Measurements from ENCODE around the gene SGCD. TPM values are rescaled to one million over a fixed set of nuclear protein-coding genes. Genes with fewer than 3 reads are reported as not detected.

The SGCD gene
- total RNA-seq, 2 experiments from 2014 or later: not detected

DNA sequence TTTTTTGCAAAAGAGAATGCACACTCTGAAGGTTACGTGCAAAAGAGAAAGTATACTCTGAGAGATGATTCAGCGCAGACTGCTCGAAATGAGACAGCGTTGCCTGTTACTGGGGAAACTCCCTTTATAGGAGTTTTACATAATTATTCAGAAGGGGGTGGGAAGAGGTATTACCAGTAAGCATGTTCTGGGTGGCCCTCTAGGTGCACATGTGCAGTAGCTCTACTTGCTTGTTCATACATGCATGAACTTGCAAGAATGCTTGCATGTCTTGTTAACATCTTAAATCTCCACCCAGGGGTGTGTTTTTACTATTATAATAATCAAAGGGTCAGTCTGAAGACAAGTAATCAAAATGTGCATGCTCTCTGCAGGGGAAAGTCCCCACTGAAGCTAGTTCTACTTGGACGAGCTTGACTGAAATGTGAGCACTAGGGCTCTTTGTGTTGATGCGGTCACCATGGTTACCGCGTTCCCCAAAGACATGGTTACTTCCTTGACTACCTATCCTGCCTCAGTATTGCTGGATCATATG lies 75.5 kb downstream of the SGCD start:
- TF ChIP-seq, protein P1, sequence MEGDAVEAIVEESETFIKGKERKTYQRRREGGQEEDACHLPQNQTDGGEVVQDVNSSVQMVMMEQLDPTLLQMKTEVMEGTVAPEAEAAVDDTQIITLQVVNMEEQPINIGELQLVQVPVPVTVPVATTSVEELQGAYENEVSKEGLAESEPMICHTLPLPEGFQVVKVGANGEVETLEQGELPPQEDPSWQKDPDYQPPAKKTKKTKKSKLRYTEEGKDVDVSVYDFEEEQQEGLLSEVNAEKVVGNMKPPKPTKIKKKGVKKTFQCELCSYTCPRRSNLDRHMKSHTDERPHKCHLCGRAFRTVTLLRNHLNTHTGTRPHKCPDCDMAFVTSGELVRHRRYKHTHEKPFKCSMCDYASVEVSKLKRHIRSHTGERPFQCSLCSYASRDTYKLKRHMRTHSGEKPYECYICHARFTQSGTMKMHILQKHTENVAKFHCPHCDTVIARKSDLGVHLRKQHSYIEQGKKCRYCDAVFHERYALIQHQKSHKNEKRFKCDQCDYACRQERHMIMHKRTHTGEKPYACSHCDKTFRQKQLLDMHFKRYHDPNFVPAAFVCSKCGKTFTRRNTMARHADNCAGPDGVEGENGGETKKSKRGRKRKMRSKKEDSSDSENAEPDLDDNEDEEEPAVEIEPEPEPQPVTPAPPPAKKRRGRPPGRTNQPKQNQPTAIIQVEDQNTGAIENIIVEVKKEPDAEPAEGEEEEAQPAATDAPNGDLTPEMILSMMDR (IDR thresholded peaks at IDR 0.05): no peak
- POLR2A ChIA-PET: no interaction called here
- intact Hi-C loops (cut with micrococcal nuclease): no loop called here
- no peak overlapping the region for H3K4me3 Mint-ChIP-seq
- no peaks in the 10 kb centered on the region for H3K9me3 Mint-ChIP-seq
- peaks cover 5% of the 10 kb centered on the region for H3K27me3 Mint-ChIP-seq
- CTCF ChIA-PET: no interaction called here
- H3K36me3 Mint-ChIP-seq (ENCODE audit: low read depth): no peaks in the 10 kb centered on the region
- peaks cover 9% of the 10 kb centered on the region for H3K4me1 Mint-ChIP-seq (ENCODE audit: low read depth)
- ATAC-seq: peak; percentile 94
- DNase-seq: peak; percentile 67
- no peak overlapping the region for H3K27ac Mint-ChIP-seq

DNA sequence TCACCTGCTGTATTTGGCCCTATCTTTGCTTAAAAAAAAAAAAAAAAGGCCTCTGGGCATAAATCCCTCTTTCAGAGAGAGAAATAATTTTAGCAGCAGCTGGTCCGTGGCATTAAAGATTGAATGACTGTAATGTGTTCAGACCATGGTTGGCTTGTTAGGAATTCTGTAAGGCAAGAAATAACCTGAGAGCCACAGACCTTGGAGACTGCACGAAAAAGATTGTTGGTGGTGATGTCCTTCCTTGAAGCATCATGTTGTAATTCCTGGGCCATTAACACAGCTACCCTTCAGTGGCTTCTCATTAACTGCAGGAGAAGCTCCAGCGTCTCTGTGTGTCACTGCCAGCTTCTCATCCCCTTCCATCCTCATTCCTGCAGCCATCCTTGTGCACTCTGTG lies 79.0 kb downstream of the SGCD start:
- POLR2A ChIA-PET: no interaction called here
- Mint-ChIP-seq H3K4me1 (ENCODE audit: low read depth) (peaks cover 9% of the 10 kb centered on the region), H3K27ac (no peak overlapping the region), H3K4me3 (no peak overlapping the region), H3K27me3 (peaks cover 14% of the 10 kb centered on the region), H3K36me3 (ENCODE audit: low read depth) (no peaks in the 10 kb centered on the region), H3K9me3 (no peaks in the 10 kb centered on the region)
- no peak for DNase-seq
- no peak for ATAC-seq
- intact Hi-C loops (cut with micrococcal nuclease): no loop called here
- TF ChIP-seq, protein P1 (IDR thresholded peaks at IDR 0.05): no peak
- CTCF ChIA-PET: no interaction called here

DNA sequence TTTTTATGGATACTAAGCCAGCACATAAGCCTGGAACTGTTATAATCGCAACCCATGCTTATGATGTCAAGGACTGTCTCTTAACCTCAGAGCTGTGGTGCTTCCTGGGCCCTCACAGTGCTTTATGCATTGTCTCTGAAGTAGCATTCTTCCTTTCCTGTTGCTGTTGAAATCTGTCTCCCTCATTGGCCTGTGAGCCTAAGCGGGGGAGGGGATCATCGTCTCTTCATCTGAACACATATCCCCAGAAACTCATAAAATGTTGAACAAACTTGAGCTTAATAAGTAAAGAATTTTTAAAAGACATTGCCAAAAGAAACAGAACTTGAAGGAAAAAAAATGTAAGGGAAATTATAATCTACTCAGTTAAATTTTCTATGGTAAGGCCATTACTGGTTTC lies 80.3 kb downstream of the SGCD start:
- Mint-ChIP-seq H3K27ac (no peak overlapping the region), H3K4me1 (ENCODE audit: low read depth) (peaks cover 3% of the 10 kb centered on the region), H3K36me3 (ENCODE audit: low read depth) (no peaks in the 10 kb centered on the region), H3K9me3 (no peaks in the 10 kb centered on the region), H3K4me3 (no peak overlapping the region), H3K27me3 (peaks cover 16% of the 10 kb centered on the region)
- ChIA-PET CTCF (no interaction called here), POLR2A (no interaction called here)
- TF ChIP-seq, protein P1 (IDR thresholded peaks at IDR 0.05): no peak
- intact Hi-C loops (cut with micrococcal nuclease): no loop called here
- ATAC-seq (no peak), DNase-seq (no peak)

DNA sequence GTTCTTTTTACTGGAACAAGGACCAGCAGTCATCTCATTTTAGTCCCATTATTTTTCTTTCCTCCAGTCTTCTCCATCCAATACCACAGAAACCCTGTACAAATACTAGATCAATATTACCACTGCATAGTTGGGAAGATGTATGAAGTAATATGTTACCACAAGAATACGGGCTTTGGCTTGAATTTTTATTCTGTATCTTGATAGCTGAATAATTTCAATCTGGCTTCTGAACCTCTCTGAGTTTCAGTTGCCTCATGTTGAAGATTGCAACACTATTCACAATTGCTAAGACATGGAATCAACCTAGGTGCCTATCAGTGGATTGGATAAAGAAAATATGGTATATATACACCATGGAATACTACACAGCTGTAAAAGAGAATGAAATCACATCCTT lies 82.9 kb downstream of the SGCD start:
- H3K4me1 Mint-ChIP-seq (ENCODE audit: low read depth): no peaks in the 10 kb centered on the region
- H3K27ac Mint-ChIP-seq: no peak overlapping the region
- CTCF ChIA-PET: no interaction called here
- POLR2A ChIA-PET: no interaction called here
- DNase-seq (no peak), ATAC-seq (no peak)
- H3K27me3 Mint-ChIP-seq: peaks cover 11% of the 10 kb centered on the region
- TF ChIP-seq, protein P1 (IDR thresholded peaks at IDR 0.05): no peak
- H3K9me3 Mint-ChIP-seq: no peaks in the 10 kb centered on the region
- no peaks in the 10 kb centered on the region for H3K36me3 Mint-ChIP-seq (ENCODE audit: low read depth)
- no peak overlapping the region for H3K4me3 Mint-ChIP-seq
- intact Hi-C loops (cut with micrococcal nuclease): no loop called here

DNA sequence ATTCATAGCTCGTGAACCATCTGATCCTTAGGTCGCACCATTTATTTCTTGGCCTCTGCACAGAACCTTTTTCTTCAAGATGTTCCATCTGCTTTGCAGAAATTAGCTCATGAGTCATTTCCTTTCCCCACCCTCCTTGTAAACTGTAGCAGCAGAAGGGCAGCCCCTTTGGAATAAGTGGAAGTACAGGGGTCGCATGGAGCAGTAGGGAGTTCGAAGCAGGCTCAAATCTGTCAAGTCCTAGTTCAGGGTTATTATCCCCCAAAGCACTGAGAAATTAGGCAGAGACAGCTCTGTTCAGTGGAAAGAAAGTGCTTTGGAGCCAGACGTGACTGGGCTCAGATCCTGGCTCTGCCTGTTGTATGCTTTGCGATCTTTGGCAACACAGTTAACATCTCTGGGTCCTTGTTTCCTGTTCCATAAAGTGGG lies 84.2 kb downstream of the SGCD start:
- Mint-ChIP-seq H3K4me1 (ENCODE audit: low read depth) (no peaks in the 10 kb centered on the region), H3K36me3 (ENCODE audit: low read depth) (no peaks in the 10 kb centered on the region), H3K4me3 (no peak overlapping the region), H3K9me3 (no peaks in the 10 kb centered on the region), H3K27me3 (peaks cover 11% of the 10 kb centered on the region), H3K27ac (no peak overlapping the region)
- intact Hi-C loops (cut with micrococcal nuclease): no loop called here
- DNase-seq: no peak
- CTCF ChIA-PET: no interaction called here
- TF ChIP-seq, protein P1 (IDR thresholded peaks at IDR 0.05): no peak
- no peak for ATAC-seq
- POLR2A ChIA-PET: no interaction called here

All from activated CD8-positive, alpha-beta T cell treated with anti-CD3 and anti-CD28 coated beads for 36 hours (primary cell).